ENCODE measurements around the gene IFT22.
"Not testable (repeated sequence)": the region's sequence is repeated elsewhere in the genome, so short reads cannot be mapped to it uniquely, and the experiment has no call there.

IFT22 gene

GRCh38 chr7:101273206-101273605 lies 48.4 kb downstream of the IFT22 start:
- no peak for DNase-seq

GRCh38 chr7:101271021-101271420 lies 50.6 kb downstream of the IFT22 start:
- DNase-seq: no peak

GRCh38 chr7:101269664-101270063 lies 51.9 kb downstream of the IFT22 start:
- DNase-seq: no peak

GRCh38 chr7:101265622-101266516 lies 55.7 kb downstream of the IFT22 start:
- no peak for DNase-seq

- DNase-seq: not testable (repeated sequence)
Observed at GRCh38 chr7:101264102-101264706, 57.4 kb downstream of the IFT22 start.

Data from CD4-positive, alpha-beta T cell treated with Interleukin-12 subunit alpha and Interleukin-12 subunit beta, for 1 hour (primary cell).